Left cardiac atrium (tissue), 2 donors: ENCODE measurements around the gene BOLA1. TPM values are rescaled to one million over a fixed set of nuclear protein-coding genes. Genes with fewer than 3 reads are reported as not detected.

Source experiments
- total RNA-seq, 2 donors: library from RNA; stranded (reverse); fragmentation: NEBNext Ultra II Directional; extraction: Animal tissue kit (Norgen Biotek cat#: 25700); gene quantifications; one replicate each; pipeline ENCODE4 v1.2.1, GENCODE V29; 2021
- donor health status: DM: no; HTN: yes; CAD: no; lungs with severe emphysema.
- donor health status: DM: yes; HTN: yes; CAD: no.

The BOLA1 gene
- total RNA-seq, 2 donors from 2014 or later: 13.0 to 16.0 TPM

Other genes with a start within 250 kb of the BOLA1 start
- 1 to 10 TPM; 4.1 to 5.7 TPM for gene FCGR1A, start 116.9 kb upstream of the BOLA1 start, total RNA-seq
- gene SV2A, start 18.3 kb downstream of the BOLA1 start, total RNA-seq: 1 to 10 TPM in 1 of 2 donors, under 1 TPM in 1; 0.71 to 1.5 TPM
- gene SF3B4, start 28.2 kb downstream of the BOLA1 start, total RNA-seq: 10 to 100 TPM; 25.4 to 30.7 TPM
- 1 to 10 TPM; 3.9 to 6.0 TPM for gene MTMR11, start 37.3 kb downstream of the BOLA1 start, total RNA-seq
- gene OTUD7B, start 111.2 kb downstream of the BOLA1 start, total RNA-seq: 10 to 100 TPM; 20.3 to 21.4 TPM
- gene VPS45, start 168.2 kb downstream of the BOLA1 start, total RNA-seq: 10 to 100 TPM; 39.3 to 40.2 TPM